ENCODE results near the gene FSCN2. TPM values are rescaled to one million over a fixed set of nuclear protein-coding genes. Genes with fewer than 3 reads are reported as not detected.

Gene FSCN2
- total and polyA plus RNA-seq, 5 donors, result 0.45 to 0.63 (median 0.48) TPM

- Histone ChIP-seq H3K27ac (ENCODE audit: low read length) (no peak overlapping the region), H3K27me3 (ENCODE audit: control insufficient read depth, insufficient read depth) (no peaks in the 10 kb centered on the region), H3K9me3 (ENCODE audit: control insufficient read depth, low read length) (no peaks in the 10 kb centered on the region), H3K4me1 (ENCODE audit: control insufficient read depth, insufficient read depth, low read length) (peaks cover 2% of the 10 kb centered on the region), H3K4me3 (ENCODE audit: low read length) (no peak overlapping the region)
- 26% methylated on average over 5 of the region's 5 CpGs for WGBS
- no peak for ATAC-seq
- intact Hi-C loops (cut with DNase I), result no loop called here
- peak in 2 of 3 donors; percentile 6 to 23 for DNase-seq
Observed at GRCh38 chr17:81491761-81492160, 36.4 kb upstream of the FSCN2 start.

GRCh38 chr17:81492202-81492601 lies 36.0 kb upstream of the FSCN2 start:
- Histone ChIP-seq H3K4me1 (ENCODE audit: control insufficient read depth, insufficient read depth, low read length) (peaks cover 2% of the 10 kb centered on the region), H3K9me3 (ENCODE audit: control insufficient read depth, low read length) (no peaks in the 10 kb centered on the region), H3K27me3 (ENCODE audit: control insufficient read depth, insufficient read depth) (no peaks in the 10 kb centered on the region), H3K27ac (ENCODE audit: low read length) (no peak overlapping the region), H3K4me3 (ENCODE audit: low read length) (no peak overlapping the region)
- 63% methylated on average over 18 of the region's 18 CpGs for WGBS
- intact Hi-C loops (cut with DNase I), result no loop called here
- ATAC-seq (no peak), DNase-seq (peak in 2 of 3 donors; percentile 25 to 46)

- no peak overlapping the region for H3K4me3 ChIP-seq (ENCODE audit: low read length)
- 84% methylated on average over 9 of the region's 9 CpGs for WGBS
- H3K4me1 ChIP-seq (ENCODE audit: control insufficient read depth, insufficient read depth, low read length), result peaks cover 2% of the 10 kb centered on the region
- no peaks in the 10 kb centered on the region for H3K9me3 ChIP-seq (ENCODE audit: control insufficient read depth, low read length)
- DNase-seq, result peak in 1 of 3 donors; percentile 1
- no peak for ATAC-seq
- intact Hi-C loops (cut with DNase I), result no loop called here
- no peaks in the 10 kb centered on the region for H3K27me3 ChIP-seq (ENCODE audit: control insufficient read depth, insufficient read depth)
- no peak overlapping the region for H3K27ac ChIP-seq (ENCODE audit: low read length)
Observed at GRCh38 chr17:81492706-81493105, 35.5 kb upstream of the FSCN2 start.

- H3K27me3 ChIP-seq (ENCODE audit: control insufficient read depth, insufficient read depth), result no peaks in the 10 kb centered on the region
- 84% methylated on average over 16 of the region's 16 CpGs for WGBS
- H3K27ac ChIP-seq (ENCODE audit: low read length), result no peak overlapping the region
- intact Hi-C loops (cut with DNase I), result no loop called here
- H3K4me1 ChIP-seq (ENCODE audit: control insufficient read depth, insufficient read depth, low read length), result peaks cover 1% of the 10 kb centered on the region
- ATAC-seq, result no peak
- DNase-seq, result peak in 2 of 3 donors; percentile 39 to 42
- H3K4me3 ChIP-seq (ENCODE audit: low read length), result no peak overlapping the region
- H3K9me3 ChIP-seq (ENCODE audit: control insufficient read depth, low read length), result no peaks in the 10 kb centered on the region
Observed at GRCh38 chr17:81493198-81494038, 34.8 kb upstream of the FSCN2 start.

GRCh38 chr17:81494626-81495377 lies 33.4 kb upstream of the FSCN2 start:
- H3K4me1 ChIP-seq (ENCODE audit: control insufficient read depth, insufficient read depth, low read length), result no peaks in the 10 kb centered on the region

GRCh38 chr17:81498953-81499600 lies 29.1 kb upstream of the FSCN2 start:
- DNase-seq, result peak in 2 of 3 donors; percentile 44 to 64
- WGBS, result 55% methylated on average over 64 of the region's 64 CpGs
- no peaks in the 10 kb centered on the region for H3K27me3 ChIP-seq (ENCODE audit: control insufficient read depth, insufficient read depth)
- intact Hi-C loops (cut with DNase I), result no loop called here
- H3K27ac ChIP-seq (ENCODE audit: low read length), result no peak overlapping the region
- no peak overlapping the region for H3K4me3 ChIP-seq (ENCODE audit: low read length)
- no peaks in the 10 kb centered on the region for H3K4me1 ChIP-seq (ENCODE audit: control insufficient read depth, insufficient read depth, low read length)
- ATAC-seq, result peak; percentile 20 to 22
- H3K9me3 ChIP-seq (ENCODE audit: control insufficient read depth, low read length), result no peaks in the 10 kb centered on the region

More at GRCh38 chr17:81494626-81495377, 33.4 kb upstream of the FSCN2 start:
- WGBS, result 35% methylated on average over 8 of the region's 8 CpGs
- Histone ChIP-seq H3K4me3 (ENCODE audit: low read length) (no peak overlapping the region), H3K27ac (ENCODE audit: low read length) (no peak overlapping the region), H3K9me3 (ENCODE audit: control insufficient read depth, low read length) (no peaks in the 10 kb centered on the region), H3K27me3 (ENCODE audit: control insufficient read depth, insufficient read depth) (no peaks in the 10 kb centered on the region)
- DNase-seq, result peak in 2 of 3 donors; percentile 4 to 28
- intact Hi-C loops (cut with DNase I), result no loop called here
- no peak for ATAC-seq

GRCh38 chr17:81499601-81499970 lies 28.6 kb upstream of the FSCN2 start:
- no peaks in the 10 kb centered on the region for H3K27me3 ChIP-seq (ENCODE audit: control insufficient read depth, insufficient read depth)
- H3K4me3 ChIP-seq (ENCODE audit: low read length), result no peak overlapping the region
- H3K27ac ChIP-seq (ENCODE audit: low read length), result no peak overlapping the region
- H3K9me3 ChIP-seq (ENCODE audit: control insufficient read depth, low read length), result no peaks in the 10 kb centered on the region
- DNase-seq, result peak in 1 of 3 donors; percentile 64
- intact Hi-C loops (cut with DNase I), result no loop called here
- WGBS, result 72% methylated on average over 12 of the region's 12 CpGs
- ATAC-seq, result peak; percentile 8 to 38
- no peaks in the 10 kb centered on the region for H3K4me1 ChIP-seq (ENCODE audit: control insufficient read depth, insufficient read depth, low read length)

GRCh38 chr17:81500047-81500446 lies 28.1 kb upstream of the FSCN2 start:
- WGBS, result 59% methylated on average over 7 of the region's 7 CpGs
- ATAC-seq, result peak in 1 of 2 donors; percentile 23
- intact Hi-C loops (cut with DNase I), result no loop called here
- no peaks in the 10 kb centered on the region for H3K4me1 ChIP-seq (ENCODE audit: control insufficient read depth, insufficient read depth, low read length)
- no peak overlapping the region for H3K27ac ChIP-seq (ENCODE audit: low read length)
- no peak for DNase-seq
- no peaks in the 10 kb centered on the region for H3K9me3 ChIP-seq (ENCODE audit: control insufficient read depth, low read length)
- no peak overlapping the region for H3K4me3 ChIP-seq (ENCODE audit: low read length)
- H3K27me3 ChIP-seq (ENCODE audit: control insufficient read depth, insufficient read depth), result no peaks in the 10 kb centered on the region

- Histone ChIP-seq H3K27me3 (ENCODE audit: control insufficient read depth, insufficient read depth) (no peaks in the 10 kb centered on the region), H3K27ac (ENCODE audit: low read length) (no peak overlapping the region), H3K9me3 (ENCODE audit: control insufficient read depth, low read length) (no peaks in the 10 kb centered on the region), H3K4me3 (ENCODE audit: low read length) (no peak overlapping the region), H3K4me1 (ENCODE audit: control insufficient read depth, insufficient read depth, low read length) (no peaks in the 10 kb centered on the region)
- intact Hi-C loops (cut with DNase I), result no loop called here
- 63% methylated on average over 12 of the region's 12 CpGs for WGBS
- ATAC-seq (no peak), DNase-seq (peak in 1 of 3 donors; percentile 40)
Observed at GRCh38 chr17:81502471-81503017, 25.6 kb upstream of the FSCN2 start.

- Histone ChIP-seq H3K9me3 (ENCODE audit: control insufficient read depth, low read length) (no peaks in the 10 kb centered on the region), H3K27me3 (ENCODE audit: control insufficient read depth, insufficient read depth) (no peaks in the 10 kb centered on the region), H3K27ac (ENCODE audit: low read length) (no peak overlapping the region), H3K4me3 (ENCODE audit: low read length) (no peak overlapping the region), H3K4me1 (ENCODE audit: control insufficient read depth, insufficient read depth, low read length) (no peaks in the 10 kb centered on the region)
- ATAC-seq, result no peak
- DNase-seq, result no peak
- intact Hi-C loops (cut with DNase I), result no loop called here
Observed at GRCh38 chr17:81503619-81504018, 24.6 kb upstream of the FSCN2 start.

Measured in right cardiac atrium (tissue), 5 donors.